ENCODE measurements around the gene COL20A1. TPM values are rescaled to one million over a fixed set of nuclear protein-coding genes. Genes with fewer than 3 reads are reported as not detected.

The COL20A1 gene
- polyA plus RNA-seq, 2 of the 4 experiments (the other 2 are of a cell fraction), result 0.21 to 0.93 TPM

DNA sequence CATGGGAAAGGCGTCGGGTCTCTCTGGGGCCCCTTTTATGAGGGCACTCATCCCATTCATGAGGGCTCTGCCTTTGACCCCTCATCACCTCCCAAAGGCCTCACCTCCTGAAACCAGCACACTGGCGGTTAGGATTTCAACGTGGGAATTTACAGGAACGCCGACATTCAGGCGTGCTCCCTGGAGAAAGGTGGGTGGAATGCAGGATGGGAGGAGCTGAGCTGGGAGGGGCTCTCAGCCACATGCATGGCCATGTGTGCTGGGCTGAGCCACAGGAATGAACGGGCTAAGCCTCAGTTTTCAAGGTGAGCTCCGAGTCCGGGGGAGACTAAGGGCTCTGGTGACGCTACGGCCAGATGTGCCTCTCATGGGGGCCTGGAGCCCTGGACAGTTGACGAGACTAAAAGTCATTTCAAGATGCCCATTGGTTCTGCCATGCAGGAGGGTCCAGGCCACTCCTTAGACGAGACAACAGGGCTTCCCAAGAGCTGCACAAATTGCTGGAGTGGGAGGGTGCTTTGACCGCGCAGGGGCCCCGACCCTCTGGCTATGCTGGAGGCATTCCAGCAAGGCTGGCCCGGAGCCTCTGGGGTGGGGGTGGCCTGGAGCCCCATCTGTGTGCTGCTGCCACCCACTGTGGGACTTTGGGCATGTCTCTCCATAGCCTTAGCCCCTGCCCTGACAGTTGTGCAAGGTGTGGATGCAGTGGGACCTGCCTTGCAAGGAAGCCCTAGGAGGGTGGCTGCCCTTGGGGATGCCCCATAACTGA lies 24.1 kb upstream of the COL20A1 start:
- no peaks in the 10 kb centered on the region for H3K9me3 ChIP-seq
- H3K4me3 ChIP-seq, result no peak overlapping the region
- TF ChIP-seq ESRRA (IDR thresholded peaks at IDR 0.05; ENCODE audit: borderline replicate concordance, low read length), result no peak
- no peak for TF ChIP-seq CHD2 (IDR thresholded peaks at IDR 0.05; ENCODE audit: low read length, partially characterized antibody)
- no peak for TF ChIP-seq EHMT2 (IDR thresholded peaks at IDR 0.05; ENCODE audit: low read depth)
- TF ChIP-seq, protein P1, sequence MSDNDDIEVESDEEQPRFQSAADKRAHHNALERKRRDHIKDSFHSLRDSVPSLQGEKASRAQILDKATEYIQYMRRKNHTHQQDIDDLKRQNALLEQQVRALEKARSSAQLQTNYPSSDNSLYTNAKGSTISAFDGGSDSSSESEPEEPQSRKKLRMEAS (IDR thresholded peaks at IDR 0.05), result no peak
- no peak for TF ChIP-seq GATA3 (IDR thresholded peaks at IDR 0.05; ENCODE audit: borderline replicate concordance)
- TF ChIP-seq, protein P2, sequence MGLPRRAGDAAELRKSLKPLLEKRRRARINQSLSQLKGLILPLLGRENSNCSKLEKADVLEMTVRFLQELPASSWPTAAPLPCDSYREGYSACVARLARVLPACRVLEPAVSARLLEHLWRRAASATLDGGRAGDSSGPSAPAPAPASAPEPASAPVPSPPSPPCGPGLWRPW (IDR thresholded peaks at IDR 0.05), result no peak
- TF ChIP-seq, protein P3, sequence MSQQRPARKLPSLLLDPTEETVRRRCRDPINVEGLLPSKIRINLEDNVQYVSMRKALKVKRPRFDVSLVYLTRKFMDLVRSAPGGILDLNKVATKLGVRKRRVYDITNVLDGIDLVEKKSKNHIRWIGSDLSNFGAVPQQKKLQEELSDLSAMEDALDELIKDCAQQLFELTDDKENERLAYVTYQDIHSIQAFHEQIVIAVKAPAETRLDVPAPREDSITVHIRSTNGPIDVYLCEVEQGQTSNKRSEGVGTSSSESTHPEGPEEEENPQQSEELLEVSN (IDR thresholded peaks at IDR 0.05; ENCODE audit: borderline replicate concordance, low read depth), result no peak
- TF ChIP-seq CBX8 (IDR thresholded peaks at IDR 0.05), result no peak
- TF ChIP-seq MYC (IDR thresholded peaks at IDR 0.05; ENCODE audit: borderline replicate concordance, low read length), result no peak
- no peak for TF ChIP-seq TP53 (CRISPR knock-in tag; IDR thresholded peaks at IDR 0.05)
- TF ChIP-seq EHF (CRISPR knock-in tag; IDR thresholded peaks at IDR 0.05), result no peak
- H3K4me1 ChIP-seq, result peaks cover 10% of the 10 kb centered on the region; the same call in 2 of the 3 replicates
- ChIA-PET POLR2A (no interaction called here), CTCF (interaction anchor here (0.9 to 30.4 kb wide), 4 partner anchors 15 to 51 kb away, joined by 3 to 401 read pairs (median 4); no protein-coding TSS in a partner anchor)
- DNase-seq (ENCODE audit: low read depth in 1 of 2, low spot score in 1 of 2) (no peak), FAIRE-seq (no peak), ATAC-seq (no peak)
- H3K27ac ChIP-seq, result no peak overlapping the region; a peak in 1 of 6 replicates
- no peak overlapping the region for H3K4me2 ChIP-seq
- 70% methylated on average over 18 of the region's 18 CpGs for WGBS (ENCODE audit: missing lambda C conversion rate)

DNA sequence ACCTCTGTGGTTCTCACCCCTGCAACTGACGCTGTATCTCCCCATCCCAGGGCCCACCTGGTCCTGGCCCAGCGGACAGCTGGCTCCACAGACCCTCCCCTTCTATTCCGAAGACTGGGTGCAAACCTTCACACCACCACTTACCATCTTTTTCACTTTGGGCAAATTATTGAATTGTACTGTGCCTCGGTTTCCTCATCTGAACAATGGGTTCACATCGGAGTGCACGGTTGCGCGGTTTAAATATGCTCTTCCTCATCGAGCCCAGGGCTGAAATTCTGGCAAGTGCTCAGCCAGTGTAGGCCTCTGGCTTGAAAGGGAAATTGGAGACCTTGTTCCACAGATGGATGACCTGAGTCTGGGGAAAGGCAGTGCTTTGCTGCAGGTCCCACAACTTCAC lies 23.3 kb upstream of the COL20A1 start:
- Histone ChIP-seq H3K4me2 (no peak overlapping the region), H3K4me3 (no peak overlapping the region), H3K27ac (no peak overlapping the region), H3K9me3 (no peaks in the 10 kb centered on the region), H3K4me1 (peaks cover 16% of the 10 kb centered on the region; the same call in 2 of the 3 replicates)
- POLR2A ChIA-PET, result no interaction called here
- DNase-seq (ENCODE audit: low read depth in 1 of 2, low spot score in 1 of 2), result no peak
- 77% methylated on average over 9 of the region's 9 CpGs for WGBS (ENCODE audit: missing lambda C conversion rate)
- FAIRE-seq, result no peak
- no peak for ATAC-seq
- CTCF ChIA-PET, result interaction anchor here (0.9 to 30.4 kb wide), 3 partner anchors 18 to 52 kb away, joined by 4 to 401 read pairs (median 5); no protein-coding TSS in a partner anchor
- no peak for TF ChIP-seq RFX5 (IDR thresholded peaks at IDR 0.05)
- no peak for TF ChIP-seq RAD21 (conservative IDR thresholded peaks at IDR 0.05 in 1 of 2, IDR thresholded peaks at IDR 0.05 in 1 of 2)
- no peak for TF ChIP-seq SMC3 (IDR thresholded peaks at IDR 0.05)
- no peak for TF ChIP-seq JUN (IDR thresholded peaks at IDR 0.05)
- TF ChIP-seq ESRRA (IDR thresholded peaks at IDR 0.05; ENCODE audit: borderline replicate concordance, low read length), result no peak
- TF ChIP-seq, protein P4, sequence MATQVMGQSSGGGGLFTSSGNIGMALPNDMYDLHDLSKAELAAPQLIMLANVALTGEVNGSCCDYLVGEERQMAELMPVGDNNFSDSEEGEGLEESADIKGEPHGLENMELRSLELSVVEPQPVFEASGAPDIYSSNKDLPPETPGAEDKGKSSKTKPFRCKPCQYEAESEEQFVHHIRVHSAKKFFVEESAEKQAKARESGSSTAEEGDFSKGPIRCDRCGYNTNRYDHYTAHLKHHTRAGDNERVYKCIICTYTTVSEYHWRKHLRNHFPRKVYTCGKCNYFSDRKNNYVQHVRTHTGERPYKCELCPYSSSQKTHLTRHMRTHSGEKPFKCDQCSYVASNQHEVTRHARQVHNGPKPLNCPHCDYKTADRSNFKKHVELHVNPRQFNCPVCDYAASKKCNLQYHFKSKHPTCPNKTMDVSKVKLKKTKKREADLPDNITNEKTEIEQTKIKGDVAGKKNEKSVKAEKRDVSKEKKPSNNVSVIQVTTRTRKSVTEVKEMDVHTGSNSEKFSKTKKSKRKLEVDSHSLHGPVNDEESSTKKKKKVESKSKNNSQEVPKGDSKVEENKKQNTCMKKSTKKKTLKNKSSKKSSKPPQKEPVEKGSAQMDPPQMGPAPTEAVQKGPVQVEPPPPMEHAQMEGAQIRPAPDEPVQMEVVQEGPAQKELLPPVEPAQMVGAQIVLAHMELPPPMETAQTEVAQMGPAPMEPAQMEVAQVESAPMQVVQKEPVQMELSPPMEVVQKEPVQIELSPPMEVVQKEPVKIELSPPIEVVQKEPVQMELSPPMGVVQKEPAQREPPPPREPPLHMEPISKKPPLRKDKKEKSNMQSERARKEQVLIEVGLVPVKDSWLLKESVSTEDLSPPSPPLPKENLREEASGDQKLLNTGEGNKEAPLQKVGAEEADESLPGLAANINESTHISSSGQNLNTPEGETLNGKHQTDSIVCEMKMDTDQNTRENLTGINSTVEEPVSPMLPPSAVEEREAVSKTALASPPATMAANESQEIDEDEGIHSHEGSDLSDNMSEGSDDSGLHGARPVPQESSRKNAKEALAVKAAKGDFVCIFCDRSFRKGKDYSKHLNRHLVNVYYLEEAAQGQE (IDR thresholded peaks at IDR 0.05), result no peak
- no peak for TF ChIP-seq TFCP2L1 (CRISPR knock-in tag; IDR thresholded peaks at IDR 0.05)
- no peak for TF ChIP-seq EHF (CRISPR knock-in tag; IDR thresholded peaks at IDR 0.05)
- TF ChIP-seq POLR2AphosphoS2 (conservative IDR thresholded peaks at IDR 0.05; ENCODE audit: low read length), result no peak
- TF ChIP-seq FOSL2 (IDR thresholded peaks at IDR 0.05), result no peak
- TF ChIP-seq FOSL2 (CRISPR knock-in tag; IDR thresholded peaks at IDR 0.05), result no peak
- no peak for TF ChIP-seq ZNF302 (CRISPR knock-in tag; IDR thresholded peaks at IDR 0.05)
- TF ChIP-seq BHLHE40 (IDR thresholded peaks at IDR 0.05; ENCODE audit: low read depth, low read length), result no peak
- TF ChIP-seq EP300 (IDR thresholded peaks at IDR 0.05), result no peak
- no peak for TF ChIP-seq FOXS1 (CRISPR knock-in tag; IDR thresholded peaks at IDR 0.05)
- TF ChIP-seq NFE2L2 (conservative IDR thresholded peaks at IDR 0.05; ENCODE audit: low read length), result no peak
- no peak for TF ChIP-seq FOSB (CRISPR knock-in tag; IDR thresholded peaks at IDR 0.05)
- TF ChIP-seq POLR2A (IDR thresholded peaks at IDR 0.05; ENCODE audit: low read length), result no peak
- TF ChIP-seq, protein P5, sequence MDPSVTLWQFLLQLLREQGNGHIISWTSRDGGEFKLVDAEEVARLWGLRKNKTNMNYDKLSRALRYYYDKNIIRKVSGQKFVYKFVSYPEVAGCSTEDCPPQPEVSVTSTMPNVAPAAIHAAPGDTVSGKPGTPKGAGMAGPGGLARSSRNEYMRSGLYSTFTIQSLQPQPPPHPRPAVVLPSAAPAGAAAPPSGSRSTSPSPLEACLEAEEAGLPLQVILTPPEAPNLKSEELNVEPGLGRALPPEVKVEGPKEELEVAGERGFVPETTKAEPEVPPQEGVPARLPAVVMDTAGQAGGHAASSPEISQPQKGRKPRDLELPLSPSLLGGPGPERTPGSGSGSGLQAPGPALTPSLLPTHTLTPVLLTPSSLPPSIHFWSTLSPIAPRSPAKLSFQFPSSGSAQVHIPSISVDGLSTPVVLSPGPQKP (IDR thresholded peaks at IDR 0.05; ENCODE audit: low read depth, low read length), result no peak
- no peak for TF ChIP-seq ZFP36 (IDR thresholded peaks at IDR 0.05; ENCODE audit: borderline replicate concordance, partially characterized antibody)

Measured in A549 (cell line).